CD4-positive, alpha-beta T cell (primary cell): ENCODE data around the gene CLDN18. TPM values are rescaled to one million over a fixed set of nuclear protein-coding genes. Genes with fewer than 3 reads are reported as not detected.

ENCODE experiments used
- ATAC-seq: fragments of 200-7000 bp; cut with Tn5 transposase; one replicate; pipeline ENCODE4 v1.10.0; 2022; ENCODE audit warnings: mild to moderate bottlenecking; ENCODE audit not compliant: poor library complexity
- CTCF ChIA-PET: fragments of 350-600 bp; sonication (Branson Sonifier 250); formaldehyde crosslinking; loops from one replicate; lab custom pipeline; 2021; ENCODE audit warnings: antibody characterized with exemption, inconsistent platforms; lab: Charles Lee
- POLR2A ChIA-PET: fragments of 350-600 bp; sonication (Branson Sonifier 250); formaldehyde crosslinking; loops from one replicate; lab custom pipeline; 2021; ENCODE audit warnings: antibody characterized with exemption, inconsistent platforms; lab: Charles Lee
- DNase-seq, 14 experiments: peaks; one replicate each; pipeline ENCODE4 v3.0.0-alpha.2; 2013 to 2020; ENCODE audit warnings: mixed read lengths in 2 of 14
- H3K27ac ChIP-seq, 2 donors: one replicate each; pipeline versions ENCODE4 v1.5.1 to v1.7.0; 2013; ENCODE audit warnings: low read length in 2 of 2, low read depth in 1 of 2, mild to moderate bottlenecking in 1 of 2
- H3K27me3 ChIP-seq, 2 experiments: 1 replicate in 1 of 2; 2 replicates in 1 of 2; pipeline versions ENCODE4 v1.6.1 to v1.7.0; 2013; ENCODE audit warnings: low read length in 2 of 2, control low read depth in 1 of 2, mild to moderate bottlenecking in 1 of 2, moderate library complexity in 1 of 2; ENCODE audit not compliant: insufficient read depth in 2 of 2, control insufficient read depth in 1 of 2
- H3K36me3 ChIP-seq: one replicate; pipeline ENCODE4 v1.6.1; 2013; ENCODE audit warnings: low read length, control low read depth; ENCODE audit not compliant: insufficient read depth
- H3K4me1 ChIP-seq: one replicate; pipeline ENCODE4 v1.6.1; 2013; ENCODE audit warnings: low read length, control low read depth; ENCODE audit not compliant: insufficient read depth
- H3K4me3 ChIP-seq: one replicate; pipeline ENCODE4 v1.5.1; 2013; ENCODE audit warnings: mild to moderate bottlenecking, low read length, moderate library complexity
- H3K9me3 ChIP-seq, 2 experiments: 1 replicate in 1 of 2; 2 replicates in 1 of 2; pipeline versions ENCODE4 v1.6.1 to v1.7.0; 2013; ENCODE audit warnings: low read length in 2 of 2, mild to moderate bottlenecking in 2 of 2, control low read depth in 1 of 2, moderate library complexity in 1 of 2; ENCODE audit not compliant: control insufficient read depth in 1 of 2, insufficient read depth in 1 of 2
- H3K27ac Mint-ChIP-seq: one replicate; pipeline ENCODE4 v1.8.0; 2020; ENCODE audit warnings: mixed read lengths
- H3K27me3 Mint-ChIP-seq: one replicate; pipeline ENCODE4 v1.8.0; 2021; ENCODE audit warnings: mixed read lengths
- H3K36me3 Mint-ChIP-seq: one replicate; pipeline ENCODE4 v1.8.0; 2021; ENCODE audit warnings: low read depth, mixed read lengths
- H3K4me1 Mint-ChIP-seq: one replicate; pipeline ENCODE4 v1.8.0; 2021; ENCODE audit warnings: low read depth, mixed read lengths
- H3K4me3 Mint-ChIP-seq: one replicate; pipeline ENCODE4 v1.8.0; 2020; ENCODE audit warnings: mild to moderate bottlenecking, mixed read lengths
- H3K9me3 Mint-ChIP-seq: one replicate; pipeline ENCODE4 v1.8.0; 2020; ENCODE audit warnings: mixed read lengths
- intact Hi-C, 2 experiments: fragments of 100-400 bp; cut with DNase I in 1 of 2; cut with micrococcal nuclease in 1 of 2; formaldehyde crosslinking; loops; one replicate each; pipeline versions ENCODE4 v1.15.1 to v1.9.0; 2023 to 2025; cut with DNase I, micrococcal nuclease
- polyA plus RNA-seq, 2 donors: library from polyadenylated mRNA; unstranded; fragments of 120-200 nt; gene quantifications; one replicate each; pipeline ENCODE4 v1.2.1, GENCODE V29; 2013
- total RNA-seq, 174 experiments: library from RNA in 2 of 174; stranded (reverse) in 2 of 174; gene quantifications; one replicate each; pipeline ENCODE4 v1.2.3 and lab custom pipeline; 2021 to 2026
- TF ChIP-seq, protein P1 (sequence below): fragments of 200-600 bp; IDR thresholded peaks from one replicate; pipeline ENCODE4 v1.8.0; 2022; ENCODE audit warnings: antibody characterized with exemption, mild to moderate bottlenecking

Gene CLDN18
- total RNA-seq (not detected), total RNA-seq (lab: John Stamatoyannopoulos, UW) (0 to 0.09 (median 0) reads per million in 172 experiments)
- polyA plus RNA-seq (2013, experiment 1 of 2) = not detected
- not detected for polyA plus RNA-seq (2013, experiment 2 of 2)

DNA sequence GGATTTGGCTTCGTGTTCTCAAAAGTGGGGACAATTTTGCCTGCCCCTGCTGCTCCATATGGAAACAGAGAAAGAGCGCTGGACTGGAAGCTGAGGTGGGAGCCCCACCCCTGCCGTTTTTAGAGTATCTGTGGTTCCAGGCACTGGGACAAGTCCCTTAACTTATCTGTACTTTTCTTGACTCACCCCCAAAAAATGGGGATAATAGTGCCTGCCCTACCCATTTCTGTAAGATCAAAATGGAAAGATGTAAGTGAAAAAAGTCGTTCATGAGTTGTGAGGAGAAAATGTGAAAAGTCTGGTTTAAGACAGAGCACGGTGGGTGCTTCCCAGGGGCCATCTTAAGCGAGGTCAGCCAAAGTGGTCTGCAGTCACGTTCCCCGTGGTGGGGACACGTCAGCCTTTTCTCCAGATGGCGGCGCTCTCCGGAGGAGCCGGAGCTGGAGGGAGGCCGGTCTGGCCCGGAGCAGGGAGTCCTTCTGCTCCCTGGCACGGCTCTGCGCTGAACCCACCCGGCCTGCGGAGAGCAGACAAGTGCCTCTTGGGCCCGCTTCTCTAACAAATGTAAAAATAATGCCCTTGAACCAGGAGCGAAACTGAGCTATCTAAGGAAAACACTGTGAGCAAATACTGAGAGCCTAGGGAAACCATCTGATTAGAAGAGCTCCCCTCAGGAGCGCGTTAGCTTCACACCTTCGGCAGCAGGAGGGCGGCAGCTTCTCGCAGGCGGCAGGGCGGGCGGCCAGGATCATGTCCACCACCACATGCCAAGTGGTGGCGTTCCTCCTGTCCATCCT is at the start of gene CLDN18:
CLDN18 (plus strand) TSS at position 690 of the 797 bp plus-strand sequence; CDS start at position 751, 61 bp downstream.
- H3K9me3 ChIP-seq = no peaks in the 10 kb centered on the region
- no peak for DNase-seq
- H3K4me1 Mint-ChIP-seq = no peaks in the 10 kb centered on the region
- no peak within 1 kb of the TSS for H3K27ac Mint-ChIP-seq
- H3K4me1 ChIP-seq = no peaks in the 10 kb centered on the region
- CTCF ChIA-PET = no interaction called here
- H3K36me3 ChIP-seq = no peaks in the 10 kb centered on the region
- H3K4me3 Mint-ChIP-seq = no peak within 1 kb of the TSS
- TF ChIP-seq, protein P1, sequence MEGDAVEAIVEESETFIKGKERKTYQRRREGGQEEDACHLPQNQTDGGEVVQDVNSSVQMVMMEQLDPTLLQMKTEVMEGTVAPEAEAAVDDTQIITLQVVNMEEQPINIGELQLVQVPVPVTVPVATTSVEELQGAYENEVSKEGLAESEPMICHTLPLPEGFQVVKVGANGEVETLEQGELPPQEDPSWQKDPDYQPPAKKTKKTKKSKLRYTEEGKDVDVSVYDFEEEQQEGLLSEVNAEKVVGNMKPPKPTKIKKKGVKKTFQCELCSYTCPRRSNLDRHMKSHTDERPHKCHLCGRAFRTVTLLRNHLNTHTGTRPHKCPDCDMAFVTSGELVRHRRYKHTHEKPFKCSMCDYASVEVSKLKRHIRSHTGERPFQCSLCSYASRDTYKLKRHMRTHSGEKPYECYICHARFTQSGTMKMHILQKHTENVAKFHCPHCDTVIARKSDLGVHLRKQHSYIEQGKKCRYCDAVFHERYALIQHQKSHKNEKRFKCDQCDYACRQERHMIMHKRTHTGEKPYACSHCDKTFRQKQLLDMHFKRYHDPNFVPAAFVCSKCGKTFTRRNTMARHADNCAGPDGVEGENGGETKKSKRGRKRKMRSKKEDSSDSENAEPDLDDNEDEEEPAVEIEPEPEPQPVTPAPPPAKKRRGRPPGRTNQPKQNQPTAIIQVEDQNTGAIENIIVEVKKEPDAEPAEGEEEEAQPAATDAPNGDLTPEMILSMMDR = no peak
- no peak within 1 kb of the TSS for H3K4me3 ChIP-seq
- POLR2A ChIA-PET = no interaction called here
- H3K27ac ChIP-seq = no peak within 1 kb of the TSS
- no peaks in the 10 kb centered on the region for H3K9me3 Mint-ChIP-seq
- ATAC-seq = no peak
- peaks cover 5% of the 10 kb centered on the region for H3K27me3 Mint-ChIP-seq
- intact Hi-C loops = no loop called here
- no peaks in the 10 kb centered on the region for H3K27me3 ChIP-seq
- H3K36me3 Mint-ChIP-seq = no peaks in the 10 kb centered on the region

DNA sequence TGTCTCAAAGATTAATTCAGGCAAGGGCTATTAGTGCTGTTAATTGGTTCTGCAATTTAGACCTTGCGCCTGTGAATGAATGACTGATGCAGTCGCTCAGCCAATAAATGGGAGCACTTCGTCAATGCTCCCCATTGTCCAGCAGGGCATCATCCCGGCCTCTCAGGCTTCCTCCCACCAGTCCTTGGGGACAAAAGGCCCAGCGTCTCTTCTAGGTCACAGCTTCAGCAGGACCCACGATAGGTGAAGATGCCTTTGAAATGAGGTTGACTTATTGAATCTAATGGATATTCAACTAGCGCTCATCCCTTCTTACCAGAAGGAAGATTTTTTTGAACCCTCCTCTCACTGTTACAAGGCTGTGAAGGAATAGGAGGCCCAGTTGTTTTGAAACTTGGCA is 47.7 kb upstream of the CLDN18 start:
- no peaks in the 10 kb centered on the region for H3K4me1 Mint-ChIP-seq
- no peak overlapping the region for H3K4me3 ChIP-seq
- TF ChIP-seq, protein P1 = no peak
- no peaks in the 10 kb centered on the region for H3K36me3 Mint-ChIP-seq
- H3K4me1 ChIP-seq = no peaks in the 10 kb centered on the region
- H3K9me3 Mint-ChIP-seq = no peaks in the 10 kb centered on the region
- no peak overlapping the region for H3K4me3 Mint-ChIP-seq
- H3K27ac ChIP-seq = no peak overlapping the region
- H3K9me3 ChIP-seq = no peaks in the 10 kb centered on the region
- H3K36me3 ChIP-seq = no peaks in the 10 kb centered on the region
- no peak overlapping the region for H3K27ac Mint-ChIP-seq
- DNase-seq (no peak), ATAC-seq (no peak)
- intact Hi-C loops = no loop called here
- no peaks in the 10 kb centered on the region for H3K27me3 ChIP-seq
- H3K27me3 Mint-ChIP-seq = peaks cover 9% of the 10 kb centered on the region
- ChIA-PET POLR2A (no interaction called here), CTCF (no interaction called here)

DNA sequence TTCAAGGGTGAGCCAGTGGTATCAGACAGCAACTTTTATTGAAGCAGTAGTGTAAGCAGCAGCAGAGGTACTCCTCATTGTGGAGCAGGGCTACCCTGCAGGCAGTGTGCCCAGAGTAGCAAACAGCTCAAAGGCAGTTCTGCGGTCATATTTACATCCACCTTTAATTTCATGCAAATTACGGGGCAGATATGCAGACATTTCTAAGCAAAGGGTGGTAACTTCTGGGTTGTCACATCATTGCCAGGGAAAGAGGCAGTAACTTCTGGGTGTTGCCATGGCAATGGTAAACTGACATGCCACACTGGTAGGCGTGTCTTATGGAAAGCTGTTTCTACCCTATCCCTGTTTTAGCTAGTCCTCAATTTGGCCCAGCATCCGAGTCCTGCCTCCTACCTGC is 46.5 kb upstream of the CLDN18 start:
- H3K27ac ChIP-seq = no peak overlapping the region
- H3K4me1 ChIP-seq = no peaks in the 10 kb centered on the region
- ATAC-seq = no peak
- ChIA-PET CTCF (no interaction called here), POLR2A (no interaction called here)
- no peaks in the 10 kb centered on the region for H3K36me3 ChIP-seq
- H3K4me3 Mint-ChIP-seq = no peak overlapping the region
- H3K4me3 ChIP-seq = no peak overlapping the region
- H3K27me3 ChIP-seq = no peaks in the 10 kb centered on the region
- H3K27me3 Mint-ChIP-seq = no peaks in the 10 kb centered on the region
- intact Hi-C loops = no loop called here
- no peaks in the 10 kb centered on the region for H3K36me3 Mint-ChIP-seq
- H3K27ac Mint-ChIP-seq = no peak overlapping the region
- DNase-seq = no peak
- TF ChIP-seq, protein P1 = no peak
- H3K9me3 ChIP-seq = no peaks in the 10 kb centered on the region
- no peaks in the 10 kb centered on the region for H3K9me3 Mint-ChIP-seq
- no peaks in the 10 kb centered on the region for H3K4me1 Mint-ChIP-seq
